ENCODE data around the gene DCST1.

Gene DCST1

DNA sequence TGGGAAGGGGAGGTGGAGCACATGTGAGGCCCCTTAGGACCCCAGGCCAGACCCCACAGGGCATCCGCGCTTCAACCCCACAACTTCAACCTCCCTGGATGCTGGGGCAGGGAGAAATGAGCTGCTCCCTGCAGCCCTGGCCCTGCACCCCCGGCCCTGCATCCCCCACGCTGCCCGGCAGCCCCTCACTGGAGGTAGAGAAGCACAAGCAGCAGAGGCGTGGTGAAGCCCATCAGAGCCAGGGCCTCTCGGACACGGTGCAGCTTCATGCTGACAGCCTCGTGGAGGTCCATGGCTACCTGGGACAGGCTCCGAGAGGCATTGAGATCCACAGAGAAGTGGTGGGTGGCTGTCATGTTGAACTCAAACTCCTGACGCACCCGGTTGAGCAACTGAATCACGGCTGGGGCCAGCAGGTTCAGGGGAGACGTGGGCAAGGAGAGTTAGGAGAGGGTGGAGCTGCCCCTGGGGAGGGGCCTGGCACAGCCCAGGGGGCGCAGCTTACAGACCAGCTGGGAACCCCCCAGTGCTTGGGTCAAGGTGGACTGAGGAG lies 3.3 kb upstream of the DCST1 start:
- no peak overlapping the region for H3K4me2 ChIP-seq
- H3K27me3 ChIP-seq, result no peaks in the 10 kb centered on the region
- H3K9ac ChIP-seq, result no peak overlapping the region
- no peaks in the 10 kb centered on the region for H3K4me1 ChIP-seq
- H3K4me3 ChIP-seq, result no peak overlapping the region
- no peaks in the 10 kb centered on the region for H3K9me3 ChIP-seq
- no peak overlapping the region for H3K27ac ChIP-seq
- H4K20me1 ChIP-seq, result no peaks in the 10 kb centered on the region
- H3K36me3 ChIP-seq, result no peaks in the 10 kb centered on the region
- no peak for TF ChIP-seq Cebpa-rat (IDR thresholded peaks at IDR 0.05)

DNA sequence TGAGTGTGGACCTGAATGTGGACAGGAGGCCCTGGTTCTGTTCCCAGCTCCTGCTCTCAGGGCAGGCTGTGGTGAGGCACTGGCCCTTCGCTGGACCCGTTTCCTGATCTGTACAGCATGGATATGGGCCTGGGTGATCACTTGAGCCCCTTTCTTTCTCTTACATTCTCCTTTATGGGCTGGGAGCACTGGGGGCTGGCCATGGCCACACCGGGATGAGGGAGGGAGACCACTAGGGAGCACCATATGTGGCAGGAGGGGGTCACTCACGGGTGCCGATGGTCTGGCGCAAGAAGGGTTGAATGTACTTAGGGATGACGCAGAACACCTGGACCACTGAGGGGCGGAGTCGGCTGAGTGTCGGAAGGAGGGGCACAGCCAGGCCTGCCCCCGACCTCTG lies 2.7 kb upstream of the DCST1 start:
- Histone ChIP-seq H3K4me3 (no peak overlapping the region), H4K20me1 (no peaks in the 10 kb centered on the region), H3K9me3 (no peaks in the 10 kb centered on the region), H3K4me1 (no peaks in the 10 kb centered on the region), H3K4me2 (no peak overlapping the region), H3K9ac (no peak overlapping the region), H3K27me3 (no peaks in the 10 kb centered on the region), H3K36me3 (no peaks in the 10 kb centered on the region), H3K27ac (no peak overlapping the region)
- no peak for TF ChIP-seq Cebpa-rat (IDR thresholded peaks at IDR 0.05)

DNA sequence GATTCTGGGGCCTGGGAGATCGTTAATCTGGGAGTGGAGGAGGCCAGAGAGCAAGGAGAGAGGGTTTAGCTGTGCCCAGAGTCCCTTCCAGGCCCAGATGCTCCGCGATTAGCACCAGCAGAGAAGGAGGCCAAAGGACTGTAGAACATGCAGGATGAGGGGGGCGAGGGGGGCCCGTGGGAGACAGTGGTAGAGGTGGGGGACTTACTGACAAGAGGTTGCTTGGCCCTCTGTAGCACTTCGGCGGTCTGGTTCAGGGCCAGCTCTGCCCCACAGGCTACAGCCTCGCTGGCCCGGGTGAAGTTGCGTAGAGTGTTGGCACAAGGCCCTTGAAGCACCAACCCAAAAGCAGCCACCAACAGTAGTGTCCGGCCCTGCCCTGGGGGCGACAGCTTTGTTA lies 738 bp upstream of the DCST1 start:
- Histone ChIP-seq H3K4me2 (no peak overlapping the region), H4K20me1 (no peaks in the 10 kb centered on the region), H3K9ac (no peak overlapping the region), H3K27me3 (no peaks in the 10 kb centered on the region), H3K4me3 (no peak overlapping the region), H3K27ac (no peak overlapping the region), H3K9me3 (no peaks in the 10 kb centered on the region), H3K4me1 (no peaks in the 10 kb centered on the region; the same call in 1 of the 2 replicates), H3K36me3 (no peaks in the 10 kb centered on the region)
- TF ChIP-seq Cebpa-rat (IDR thresholded peaks at IDR 0.05), result no peak

DNA sequence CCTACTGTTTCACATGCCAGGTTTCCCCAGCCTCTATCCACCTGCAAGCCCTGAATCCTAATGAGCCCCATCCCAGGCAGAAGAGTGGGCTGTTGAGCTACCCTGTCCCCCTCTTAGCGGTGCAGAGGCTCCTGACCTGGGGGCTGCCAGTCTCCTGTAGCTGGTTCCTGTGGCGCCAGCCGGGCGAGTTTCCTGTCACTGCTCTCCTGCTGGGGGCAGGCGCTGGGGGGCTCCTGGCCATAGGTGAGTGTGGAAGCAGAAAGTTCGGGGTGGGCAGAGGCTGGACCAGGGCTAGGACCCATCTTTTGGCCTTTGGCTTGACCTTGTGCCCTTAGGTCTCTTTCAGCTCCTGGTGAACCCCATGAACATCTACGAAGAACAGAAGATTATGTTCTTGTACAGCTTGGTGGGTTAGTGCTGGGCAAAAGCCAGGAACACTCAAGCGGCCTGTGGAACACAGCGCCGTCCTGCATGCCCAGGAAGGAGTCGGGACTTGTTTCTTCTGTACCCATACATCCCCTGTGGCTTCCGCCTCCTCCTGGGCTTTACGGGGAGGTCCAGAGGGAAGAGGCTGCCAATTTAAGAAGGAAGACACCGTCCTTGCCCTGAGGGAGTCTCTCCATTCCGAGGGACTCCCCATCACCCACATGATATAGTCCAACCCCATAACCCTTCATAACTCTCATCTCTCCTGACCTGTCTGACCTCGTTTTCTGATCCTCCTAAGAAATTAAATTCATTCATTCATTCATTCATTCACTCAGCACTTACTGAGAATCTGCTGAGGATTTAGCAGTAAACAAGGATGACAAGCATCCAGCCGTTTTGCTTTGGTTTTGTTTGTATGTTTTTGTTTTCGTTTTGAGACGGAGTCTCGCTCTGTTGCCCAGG lies 939 bp downstream of the DCST1 start:
- Histone ChIP-seq H4K20me1 (no peaks in the 10 kb centered on the region), H3K27me3 (no peaks in the 10 kb centered on the region), H3K4me3 (no peak overlapping the region), H3K9ac (no peak overlapping the region), H3K27ac (no peak overlapping the region), H3K9me3 (no peaks in the 10 kb centered on the region), H3K4me2 (no peak overlapping the region), H3K36me3 (no peaks in the 10 kb centered on the region), H3K4me1 (peaks cover 14% of the 10 kb centered on the region)
- no peak for TF ChIP-seq Cebpa-rat (IDR thresholded peaks at IDR 0.05)

DNA sequence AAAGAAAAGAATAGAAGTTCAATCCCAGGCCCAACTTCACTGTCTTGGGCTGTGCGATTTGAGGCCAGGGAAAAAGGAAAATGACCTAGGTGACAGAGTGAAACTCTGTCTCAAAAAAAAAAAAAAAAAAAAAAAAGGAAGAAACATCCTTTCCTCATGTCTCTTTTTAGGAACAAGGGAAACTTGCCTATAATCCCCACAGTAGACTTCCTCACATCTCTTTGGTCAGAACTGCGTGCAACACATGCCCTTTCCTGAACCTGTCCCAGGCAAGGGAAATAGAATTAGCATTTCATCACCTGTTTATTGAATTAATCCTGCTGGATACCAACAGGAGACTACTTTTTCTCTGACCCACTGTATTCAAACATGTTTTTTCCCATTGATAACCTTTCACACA lies 2.3 kb downstream of the DCST1 start:
- TF ChIP-seq Cebpa-rat (IDR thresholded peaks at IDR 0.05), result no peak
- Histone ChIP-seq H3K4me1 (peaks cover 21% of the 10 kb centered on the region), H4K20me1 (no peaks in the 10 kb centered on the region), H3K9me3 (no peaks in the 10 kb centered on the region), H3K4me2 (no peak overlapping the region), H3K9ac (no peak overlapping the region), H3K27ac (no peak overlapping the region), H3K27me3 (no peaks in the 10 kb centered on the region), H3K4me3 (no peak overlapping the region), H3K36me3 (no peaks in the 10 kb centered on the region)

DNA sequence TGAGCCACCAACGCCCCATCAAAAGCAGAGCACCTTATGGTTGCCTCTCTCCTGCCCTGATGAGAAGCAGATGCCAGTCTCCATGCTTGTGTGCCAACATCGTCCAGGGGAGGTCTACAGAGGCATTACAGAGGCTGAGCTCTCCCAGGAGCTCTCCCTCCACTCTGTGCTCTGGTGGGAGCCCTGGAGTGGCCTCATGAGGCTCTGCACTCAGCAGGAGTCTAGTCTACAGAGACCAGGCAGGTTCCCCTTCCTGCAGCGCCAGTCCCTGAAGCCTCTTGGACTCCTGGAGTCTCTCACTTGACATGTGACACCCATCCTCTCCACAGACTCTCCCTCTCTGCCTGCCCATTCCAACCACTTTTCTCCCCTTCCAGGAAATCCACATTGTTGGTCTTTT lies 3.4 kb downstream of the DCST1 start:
- no peak for TF ChIP-seq Cebpa-rat (IDR thresholded peaks at IDR 0.05)
- Histone ChIP-seq H3K4me1 (peaks cover 32% of the 10 kb centered on the region), H3K27ac (no peak overlapping the region), H4K20me1 (no peaks in the 10 kb centered on the region), H3K27me3 (no peaks in the 10 kb centered on the region), H3K4me2 (no peak overlapping the region), H3K9me3 (no peaks in the 10 kb centered on the region), H3K4me3 (no peak overlapping the region), H3K36me3 (no peaks in the 10 kb centered on the region), H3K9ac (no peak overlapping the region)

DNA sequence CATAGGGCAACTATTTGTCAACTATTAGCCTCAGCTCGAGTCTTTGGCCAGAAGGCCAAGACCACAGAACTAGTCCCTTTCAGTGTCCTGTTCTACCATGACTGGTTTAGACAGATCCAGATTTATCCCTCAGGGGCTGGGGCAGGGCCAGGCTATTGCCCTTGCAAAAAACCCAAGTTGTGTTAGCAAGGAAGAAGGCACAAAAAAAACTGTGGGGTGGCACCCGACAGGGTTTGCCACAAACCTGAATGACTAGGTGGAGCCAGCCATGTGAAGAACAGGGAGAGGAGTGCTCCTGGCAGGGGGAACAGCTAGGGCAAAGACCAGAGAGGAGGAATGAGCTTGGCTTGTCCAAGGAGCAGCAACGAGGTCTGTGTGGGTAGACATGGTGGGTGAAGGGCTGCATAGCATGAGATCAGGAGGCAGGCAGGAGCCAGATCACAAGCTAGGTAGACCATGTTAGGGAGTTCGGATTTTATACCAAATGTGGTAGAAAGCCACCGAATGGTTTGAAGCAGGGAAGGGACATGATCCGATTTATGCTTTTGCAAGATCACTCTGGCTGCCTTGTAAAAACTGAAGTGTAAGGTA lies 4.3 kb downstream of the DCST1 start:
- H4K20me1 ChIP-seq, result no peaks in the 10 kb centered on the region
- no peaks in the 10 kb centered on the region for H3K36me3 ChIP-seq
- TF ChIP-seq Cebpa-rat (IDR thresholded peaks at IDR 0.05), result no peak
- H3K4me3 ChIP-seq, result no peak overlapping the region
- no peaks in the 10 kb centered on the region for H3K27me3 ChIP-seq
- H3K9me3 ChIP-seq, result no peaks in the 10 kb centered on the region
- no peak overlapping the region for H3K9ac ChIP-seq
- no peak overlapping the region for H3K27ac ChIP-seq
- H3K4me2 ChIP-seq, result peak overlapping the region; percentile 66; the same call in 1 of the 2 replicates
- H3K4me1 ChIP-seq, result peaks cover 41% of the 10 kb centered on the region

DNA sequence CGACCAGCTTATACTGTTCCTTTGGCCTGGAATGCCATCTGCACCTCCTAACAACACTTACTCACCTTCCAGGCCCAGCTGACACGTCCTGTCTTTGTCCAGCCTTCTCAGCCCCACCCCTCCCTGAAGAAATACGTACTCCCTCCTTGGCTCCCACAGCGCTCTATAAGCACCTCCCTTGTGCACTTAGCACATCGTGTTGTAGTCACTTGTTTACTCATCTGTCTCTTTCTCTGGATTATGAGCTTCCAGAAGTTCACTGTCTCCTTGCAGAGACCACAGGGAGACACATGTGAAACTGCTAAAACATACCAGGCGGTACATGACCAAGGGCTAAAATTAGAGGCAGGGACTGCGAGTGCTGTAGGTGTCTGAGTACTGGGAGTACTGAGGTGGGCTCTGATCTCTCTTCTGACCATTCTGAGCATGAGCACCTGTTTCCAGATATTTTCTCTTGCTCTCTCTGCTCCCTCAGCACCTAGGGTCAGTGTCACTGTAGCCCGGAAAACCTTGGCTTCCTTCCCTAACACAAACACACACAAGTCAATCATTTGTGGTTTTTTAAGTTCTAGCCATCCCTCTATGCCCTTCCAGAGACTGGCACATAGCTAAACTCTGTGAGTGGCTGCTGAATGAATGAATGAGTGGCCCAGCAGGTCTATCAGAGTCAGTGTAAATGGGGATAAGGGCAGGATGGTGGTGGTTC lies 5.1 kb downstream of the DCST1 start:
- Histone ChIP-seq H3K4me2 (peak overlapping the region; percentile 66), H3K27ac (no peak overlapping the region), H3K9ac (no peak overlapping the region)

DNA sequence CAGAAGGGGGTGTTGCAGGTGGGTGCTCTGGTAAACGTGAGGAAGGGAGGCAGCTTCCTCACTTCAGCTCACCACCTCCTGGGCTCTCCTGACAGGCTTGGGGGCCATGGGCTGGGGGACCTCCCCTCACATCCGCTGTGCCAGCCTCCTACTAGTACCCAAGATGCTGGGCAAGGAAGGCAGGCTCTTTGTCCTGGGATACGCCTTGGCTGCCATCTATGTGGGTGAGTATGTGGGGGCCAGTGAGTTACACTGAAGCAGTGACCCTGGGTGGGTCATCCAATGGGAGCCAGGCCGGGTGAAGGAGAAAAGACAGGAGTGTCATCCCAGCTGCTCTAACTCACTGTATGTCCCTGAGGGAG lies 5.7 kb downstream of the DCST1 start:
- Histone ChIP-seq H3K27me3 (no peaks in the 10 kb centered on the region), H3K4me3 (no peak overlapping the region), H3K4me2 (peak overlapping the region; percentile 66), H3K27ac (no peak overlapping the region), H4K20me1 (no peaks in the 10 kb centered on the region), H3K36me3 (no peaks in the 10 kb centered on the region), H3K9me3 (no peaks in the 10 kb centered on the region), H3K9ac (no peak overlapping the region), H3K4me1 (peaks cover 54% of the 10 kb centered on the region)
- no peak for TF ChIP-seq Cebpa-rat (IDR thresholded peaks at IDR 0.05)

More for the DNA sequence above, 5.1 kb downstream of the DCST1 start:
- Histone ChIP-seq H3K36me3 (no peaks in the 10 kb centered on the region), H3K27me3 (no peaks in the 10 kb centered on the region), H4K20me1 (no peaks in the 10 kb centered on the region), H3K4me3 (no peak overlapping the region), H3K4me1 (peaks cover 49% of the 10 kb centered on the region), H3K9me3 (no peaks in the 10 kb centered on the region)
- no peak for TF ChIP-seq Cebpa-rat (IDR thresholded peaks at IDR 0.05)
